Osteocyte (in vitro differentiated cells): Measurements from ENCODE around the gene CCDC177. TPM values are rescaled to one million over a fixed set of nuclear protein-coding genes. Genes with fewer than 3 reads are reported as not detected.
A peak's percentile ranks its signal among the peaks of the same experiment; 100 is the strongest.

Experiments used
- DNase-seq: peaks from one replicate; pipeline ENCODE4 v3.0.0; 2021; ENCODE audit warnings: mixed read lengths; ENCODE audit not compliant: unreplicated experiment; ENCODE audit errors: extremely low spot score
- H3K27ac Mint-ChIP-seq: one replicate; pipeline ENCODE4 v1.8.0; 2021; ENCODE audit warnings: mild to moderate bottlenecking, mixed read lengths; ENCODE audit not compliant: unreplicated experiment
- H3K27me3 Mint-ChIP-seq: one replicate; pipeline ENCODE4 v1.8.0; 2021; ENCODE audit warnings: mixed read lengths; ENCODE audit not compliant: unreplicated experiment
- H3K36me3 Mint-ChIP-seq: one replicate; pipeline ENCODE4 v1.8.0; 2021; ENCODE audit warnings: mixed read lengths; ENCODE audit not compliant: unreplicated experiment
- H3K4me1 Mint-ChIP-seq: one replicate; pipeline ENCODE4 v1.8.0; 2021; ENCODE audit warnings: mixed read lengths; ENCODE audit not compliant: unreplicated experiment
- H3K4me3 Mint-ChIP-seq: one replicate; pipeline ENCODE4 v1.8.0; 2021; ENCODE audit warnings: mild to moderate bottlenecking, moderate library complexity, mixed read lengths; ENCODE audit not compliant: unreplicated experiment
- H3K9me3 Mint-ChIP-seq: one replicate; pipeline ENCODE4 v1.8.0; 2021; ENCODE audit warnings: mixed read lengths; ENCODE audit not compliant: unreplicated experiment
- CTCF ChIP-seq: fragments of 200-600 bp; sonication (generic); IDR thresholded peaks from 2 replicates; pipeline ENCODE4 v1.5.0; 2021; ENCODE audit warnings: antibody characterized with exemption, mild to moderate bottlenecking, moderate library complexity
- total RNA-seq: library from RNA; stranded (reverse); gene quantifications from 2 replicates; pipeline ENCODE4 v1.2.1, GENCODE V29; 2021

CCDC177 gene
- total RNA-seq, 1 donor from 2014 or later, result not detected

GRCh38 chr14:69539631-69540410, 34.9 kb downstream of the CCDC177 start:
- H3K27ac Mint-ChIP-seq, result no peak overlapping the region
- H3K4me1 Mint-ChIP-seq, result no peaks in the 10 kb centered on the region
- peaks cover 52% of the 10 kb centered on the region for H3K27me3 Mint-ChIP-seq
- no peaks in the 10 kb centered on the region for H3K36me3 Mint-ChIP-seq
- DNase-seq, result no peak
- TF ChIP-seq CTCF, result no peak
- no peaks in the 10 kb centered on the region for H3K9me3 Mint-ChIP-seq
- H3K4me3 Mint-ChIP-seq, result no peak overlapping the region

GRCh38 chr14:69538766-69539165, 35.9 kb downstream of the CCDC177 start:
- TF ChIP-seq CTCF, result no peak
- H3K4me3 Mint-ChIP-seq, result no peak overlapping the region
- H3K36me3 Mint-ChIP-seq, result no peaks in the 10 kb centered on the region
- no peaks in the 10 kb centered on the region for H3K9me3 Mint-ChIP-seq
- H3K27me3 Mint-ChIP-seq, result peaks cover 49% of the 10 kb centered on the region
- no peak overlapping the region for H3K27ac Mint-ChIP-seq
- H3K4me1 Mint-ChIP-seq, result no peaks in the 10 kb centered on the region
- DNase-seq, result no peak

GRCh38 chr14:69537900-69538299, 36.8 kb downstream of the CCDC177 start:
- no peaks in the 10 kb centered on the region for H3K4me1 Mint-ChIP-seq
- DNase-seq, result no peak
- no peaks in the 10 kb centered on the region for H3K9me3 Mint-ChIP-seq
- TF ChIP-seq CTCF, result no peak
- H3K27me3 Mint-ChIP-seq, result peaks cover 50% of the 10 kb centered on the region
- H3K4me3 Mint-ChIP-seq, result no peak overlapping the region
- H3K36me3 Mint-ChIP-seq, result no peaks in the 10 kb centered on the region
- no peak overlapping the region for H3K27ac Mint-ChIP-seq

- no peak overlapping the region for H3K27ac Mint-ChIP-seq
- no peak for DNase-seq
- TF ChIP-seq CTCF, result no peak
- no peaks in the 10 kb centered on the region for H3K36me3 Mint-ChIP-seq
- H3K4me1 Mint-ChIP-seq, result no peaks in the 10 kb centered on the region
- H3K4me3 Mint-ChIP-seq, result no peak overlapping the region
- peaks cover 48% of the 10 kb centered on the region for H3K27me3 Mint-ChIP-seq
- no peaks in the 10 kb centered on the region for H3K9me3 Mint-ChIP-seq
These were observed 37.7 kb downstream of the CCDC177 start for GRCh38 chr14:69536971-69537370.

GRCh38 chr14:69535230-69535848, 39.3 kb downstream of the CCDC177 start:
- no peaks in the 10 kb centered on the region for H3K4me1 Mint-ChIP-seq
- H3K27ac Mint-ChIP-seq, result no peak overlapping the region
- no peak for DNase-seq
- peak; percentile 83 for TF ChIP-seq CTCF
- no peaks in the 10 kb centered on the region for H3K36me3 Mint-ChIP-seq
- H3K27me3 Mint-ChIP-seq, result peaks cover 60% of the 10 kb centered on the region
- no peak overlapping the region for H3K4me3 Mint-ChIP-seq
- H3K9me3 Mint-ChIP-seq, result no peaks in the 10 kb centered on the region
